Keratinocyte (primary cell): ENCODE measurements around the gene GLYATL1.

Experiments used
- CTCF ChIP-seq, 3 experiments: IDR thresholded peaks in 1 of 3; conservative IDR thresholded peaks in 1 of 3; optimal IDR thresholded peaks in 1 of 3; 2 replicates in 2 of 3; 3 replicates in 1 of 3; pipeline versions ENCODE3 to v1.5.1; 2011; ENCODE audit warnings: low read length in 3 of 3, mild to moderate bottlenecking in 3 of 3, moderate library complexity in 2 of 3, control low read depth in 1 of 3, inconsistent platforms in 1 of 3; ENCODE audit not compliant: insufficient read depth in 2 of 3; ENCODE audit errors: extremely low read depth in 1 of 3
- EZH2 ChIP-seq: IDR thresholded peaks from one replicate; pipeline ENCODE4 v1.6.1; 2012; ENCODE audit warnings: inconsistent platforms, mild to moderate bottlenecking, low read length, moderate library complexity

- no peak for TF ChIP-seq EZH2
- no peak for TF ChIP-seq CTCF (optimal IDR thresholded peaks at IDR 0.05 in 1 of 3, IDR thresholded peaks at IDR 0.05 in 1 of 3, conservative IDR thresholded peaks at IDR 0.05 in 1 of 3; ENCODE audit: extremely low read depth in 1 of 3, insufficient read depth in 2 of 3, low read length in 3 of 3)
Measured at GRCh38 chr11:58979222-58979621, 39.9 kb downstream of the GLYATL1 start.
